ENCODE results near the gene TNFAIP2.

- TF ChIP-seq ETS2 (tag; IDR thresholded peaks at IDR 0.05; ENCODE audit: borderline replicate concordance, poor library complexity, severe bottlenecking): no peak
- TF ChIP-seq, protein P1, sequence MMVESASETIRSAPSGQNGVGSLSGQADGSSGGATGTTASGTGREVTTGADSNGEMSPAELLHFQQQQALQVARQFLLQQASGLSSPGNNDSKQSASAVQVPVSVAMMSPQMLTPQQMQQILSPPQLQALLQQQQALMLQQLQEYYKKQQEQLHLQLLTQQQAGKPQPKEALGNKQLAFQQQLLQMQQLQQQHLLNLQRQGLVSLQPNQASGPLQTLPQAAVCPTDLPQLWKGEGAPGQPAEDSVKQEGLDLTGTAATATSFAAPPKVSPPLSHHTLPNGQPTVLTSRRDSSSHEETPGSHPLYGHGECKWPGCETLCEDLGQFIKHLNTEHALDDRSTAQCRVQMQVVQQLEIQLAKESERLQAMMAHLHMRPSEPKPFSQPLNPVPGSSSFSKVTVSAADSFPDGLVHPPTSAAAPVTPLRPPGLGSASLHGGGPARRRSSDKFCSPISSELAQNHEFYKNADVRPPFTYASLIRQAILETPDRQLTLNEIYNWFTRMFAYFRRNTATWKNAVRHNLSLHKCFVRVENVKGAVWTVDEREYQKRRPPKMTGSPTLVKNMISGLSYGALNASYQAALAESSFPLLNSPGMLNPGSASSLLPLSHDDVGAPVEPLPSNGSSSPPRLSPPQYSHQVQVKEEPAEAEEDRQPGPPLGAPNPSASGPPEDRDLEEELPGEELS (CRISPR knock-in tag; IDR thresholded peaks at IDR 0.05; ENCODE audit: borderline replicate concordance): no peak
- TF ChIP-seq, protein P2, sequence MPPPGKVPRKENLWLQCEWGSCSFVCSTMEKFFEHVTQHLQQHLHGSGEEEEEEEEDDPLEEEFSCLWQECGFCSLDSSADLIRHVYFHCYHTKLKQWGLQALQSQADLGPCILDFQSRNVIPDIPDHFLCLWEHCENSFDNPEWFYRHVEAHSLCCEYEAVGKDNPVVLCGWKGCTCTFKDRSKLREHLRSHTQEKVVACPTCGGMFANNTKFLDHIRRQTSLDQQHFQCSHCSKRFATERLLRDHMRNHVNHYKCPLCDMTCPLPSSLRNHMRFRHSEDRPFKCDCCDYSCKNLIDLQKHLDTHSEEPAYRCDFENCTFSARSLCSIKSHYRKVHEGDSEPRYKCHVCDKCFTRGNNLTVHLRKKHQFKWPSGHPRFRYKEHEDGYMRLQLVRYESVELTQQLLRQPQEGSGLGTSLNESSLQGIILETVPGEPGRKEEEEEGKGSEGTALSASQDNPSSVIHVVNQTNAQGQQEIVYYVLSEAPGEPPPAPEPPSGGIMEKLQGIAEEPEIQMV (tag; conservative IDR thresholded peaks at IDR 0.05; ENCODE audit: low read depth): no peak
These were observed 13.4 kb downstream of the TNFAIP2 start for GRCh38 chr14:103136388-103137271.

Data from K562 (cell line).